Superior temporal gyrus (tissue), 1 donor: ENCODE data around the gene IRAK2.

Source experiments
- DNase-seq: peaks from one replicate; pipeline ENCODE4 v3.0.0-alpha.2; 2016; ENCODE audit errors: extremely low spot score

IRAK2 gene

DNA sequence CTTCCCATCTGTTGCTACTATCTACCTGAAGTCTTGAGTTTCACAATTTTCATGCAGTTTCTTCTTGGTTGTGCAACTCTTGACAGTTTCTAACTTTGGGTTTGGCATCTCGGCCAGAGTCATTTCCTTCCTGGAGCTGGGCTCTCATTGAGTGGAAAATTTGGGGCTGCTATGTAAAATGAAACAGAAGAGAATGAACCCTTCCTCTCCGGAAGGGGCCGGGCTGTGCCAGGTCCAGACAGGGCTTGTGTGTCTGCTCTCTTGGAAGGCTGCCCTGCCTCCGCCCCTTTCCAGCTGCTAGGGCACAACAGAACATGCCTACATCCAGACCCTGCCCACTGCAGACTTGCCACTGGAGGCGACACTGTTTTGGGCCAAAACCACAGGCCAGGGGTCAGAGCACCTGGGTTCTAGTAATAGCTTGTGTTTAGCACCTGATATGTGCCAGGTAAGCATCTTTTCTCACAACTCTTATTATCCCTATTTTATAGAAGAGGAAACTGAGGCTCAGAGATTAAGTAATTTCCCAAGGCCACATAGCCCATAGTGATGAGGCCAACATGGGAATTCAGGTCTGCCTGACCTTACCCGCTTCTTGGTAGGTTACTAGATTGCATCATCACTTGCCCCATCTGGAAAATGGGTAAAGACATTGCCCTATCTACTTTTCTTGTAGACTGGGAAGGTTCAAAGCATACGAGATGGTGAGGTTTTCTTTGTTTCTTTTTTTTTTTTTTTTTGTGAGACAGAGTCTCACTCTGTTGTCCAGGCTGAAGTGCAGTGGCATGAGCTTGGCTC, 25.0 kb downstream of the IRAK2 start:
- peak; percentile 94 for DNase-seq

DNA sequence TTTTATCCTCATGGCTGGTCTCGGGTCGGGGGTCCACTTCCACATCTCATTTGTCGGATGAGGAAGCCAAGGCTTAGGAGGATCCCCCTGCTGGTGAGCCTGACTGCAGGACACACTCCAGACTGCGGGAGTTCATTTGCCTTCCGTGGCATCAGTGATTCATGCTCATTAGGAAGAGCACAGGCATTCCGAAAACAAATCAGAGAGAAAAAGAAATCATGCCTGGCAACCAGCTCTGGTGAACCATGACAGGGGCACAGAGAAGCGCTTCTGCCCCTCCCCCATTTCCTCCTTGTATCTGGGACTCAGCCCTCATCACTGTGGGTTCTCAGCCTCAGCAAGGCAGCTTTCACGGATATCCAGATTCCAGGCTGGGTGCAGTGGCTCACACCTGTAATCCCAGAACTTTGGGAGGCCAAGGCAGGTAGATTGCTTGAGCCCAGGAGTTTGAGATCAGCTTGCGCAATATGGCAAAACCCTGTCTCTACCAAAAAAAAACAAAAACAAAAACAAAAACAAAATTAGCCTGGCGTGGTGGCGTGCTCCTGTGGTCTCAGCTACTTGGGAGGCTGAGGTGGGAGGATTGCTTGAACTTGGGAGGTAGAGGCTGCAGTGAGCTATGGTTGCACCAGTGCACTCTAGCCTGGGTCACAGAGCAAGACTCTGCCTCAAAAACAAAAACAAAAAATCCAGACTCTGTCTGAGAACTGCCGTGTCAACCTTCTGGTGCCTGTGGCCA, 28.4 kb downstream of the IRAK2 start:
- peak; percentile 42 for DNase-seq

DNA sequence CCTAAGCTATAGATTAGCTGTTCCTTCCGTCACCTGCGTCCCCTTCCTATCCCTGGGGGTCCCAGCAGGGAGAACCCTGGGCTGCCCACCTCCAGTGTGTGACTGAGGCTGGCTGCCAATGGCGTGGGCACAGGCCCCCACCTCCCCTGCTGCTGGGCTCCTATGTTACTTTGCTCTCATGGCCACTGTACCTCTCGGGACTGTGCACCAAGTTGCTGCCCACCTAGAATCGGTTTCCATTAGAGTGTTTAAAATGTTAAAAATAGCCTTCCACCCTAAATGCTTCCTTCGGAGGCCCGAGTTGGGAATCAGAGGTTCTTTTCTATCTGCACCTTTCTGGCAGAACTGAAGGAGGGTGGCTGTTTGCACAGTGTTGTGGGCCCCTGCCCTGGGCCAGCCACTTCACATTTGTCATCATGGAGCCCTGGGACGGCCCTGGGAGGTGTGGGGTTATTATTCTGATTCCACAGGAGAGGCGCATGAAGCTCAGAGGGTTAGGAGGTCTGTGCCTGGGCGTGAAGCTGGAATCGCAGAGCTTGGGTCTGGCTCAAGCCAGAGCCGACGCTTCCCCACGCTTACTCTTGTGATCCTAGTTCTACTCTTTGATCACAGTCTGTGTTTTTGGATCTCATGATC, 29.1 kb downstream of the IRAK2 start:
- DNase-seq: no peak

DNA sequence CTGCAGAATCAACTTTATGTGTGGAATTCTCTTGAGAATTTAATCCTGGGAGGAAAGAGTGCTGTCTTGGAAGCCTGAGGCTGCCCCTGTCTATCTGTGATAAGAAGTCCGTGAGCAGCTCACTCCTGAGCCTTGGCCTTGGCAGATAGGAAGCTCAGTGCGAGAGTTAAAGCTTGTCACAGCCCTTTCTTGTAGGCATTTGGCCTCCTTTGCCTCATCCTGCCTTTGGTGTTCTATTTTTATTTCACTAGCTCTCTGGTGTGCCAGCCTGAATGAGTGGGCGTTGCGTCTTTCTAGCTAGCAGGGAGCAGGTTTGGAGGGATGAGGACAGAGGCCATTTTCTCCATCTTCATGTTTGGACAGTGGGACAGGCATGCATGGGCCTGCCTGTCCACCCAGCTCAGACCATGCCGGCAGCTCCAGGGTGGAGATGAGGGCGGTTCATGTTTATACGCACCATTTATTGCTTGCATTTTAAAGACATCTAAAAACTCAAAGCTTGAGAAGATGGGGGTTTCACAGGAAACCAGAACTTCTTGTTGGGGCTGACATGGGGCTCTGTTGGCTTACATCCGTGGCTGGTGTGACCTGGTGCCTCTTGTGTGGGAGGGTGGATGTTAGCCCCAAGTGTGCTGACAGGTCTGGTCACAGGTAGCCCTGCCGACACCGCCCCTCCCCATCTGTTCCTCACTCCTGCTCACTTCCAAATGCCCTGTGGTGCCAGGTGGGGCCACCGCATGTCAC, 29.8 kb downstream of the IRAK2 start:
- peak; percentile 76 for DNase-seq

DNA sequence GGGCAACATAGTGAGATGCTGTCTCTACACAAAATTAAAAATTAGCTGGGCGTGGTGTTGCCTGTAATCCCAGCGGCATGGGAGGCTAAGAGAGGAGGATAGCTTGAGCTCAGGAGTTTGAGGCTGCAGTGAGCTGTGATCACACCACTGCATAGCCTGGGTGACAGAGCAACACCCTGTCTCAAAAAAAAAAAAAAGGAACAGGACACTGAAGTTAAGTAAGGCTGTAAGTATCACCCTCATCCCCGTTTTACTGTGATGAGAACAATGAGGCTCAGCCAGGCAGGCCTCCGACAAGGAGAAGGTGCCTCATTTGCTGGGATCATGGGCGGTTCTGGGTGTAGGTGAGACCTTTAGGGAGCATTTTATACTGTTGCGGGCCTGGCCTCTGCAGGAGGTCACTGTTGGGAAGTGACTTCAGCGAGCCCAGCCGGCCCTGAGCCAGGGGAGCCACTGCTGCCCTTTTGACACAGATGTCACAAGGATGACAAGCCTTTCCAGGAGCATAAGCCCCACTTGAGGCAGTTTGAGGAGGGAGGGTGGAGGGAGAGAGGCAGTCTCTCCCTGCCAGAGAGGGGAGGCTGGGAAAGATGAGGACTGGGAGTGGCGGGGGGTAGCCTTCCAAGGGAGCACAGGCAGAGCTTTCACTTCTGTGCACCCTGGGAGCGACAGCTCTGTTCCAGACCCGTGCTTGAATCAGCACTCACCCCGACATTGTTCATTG, 30.8 kb downstream of the IRAK2 start:
- DNase-seq: peak; percentile 68

DNA sequence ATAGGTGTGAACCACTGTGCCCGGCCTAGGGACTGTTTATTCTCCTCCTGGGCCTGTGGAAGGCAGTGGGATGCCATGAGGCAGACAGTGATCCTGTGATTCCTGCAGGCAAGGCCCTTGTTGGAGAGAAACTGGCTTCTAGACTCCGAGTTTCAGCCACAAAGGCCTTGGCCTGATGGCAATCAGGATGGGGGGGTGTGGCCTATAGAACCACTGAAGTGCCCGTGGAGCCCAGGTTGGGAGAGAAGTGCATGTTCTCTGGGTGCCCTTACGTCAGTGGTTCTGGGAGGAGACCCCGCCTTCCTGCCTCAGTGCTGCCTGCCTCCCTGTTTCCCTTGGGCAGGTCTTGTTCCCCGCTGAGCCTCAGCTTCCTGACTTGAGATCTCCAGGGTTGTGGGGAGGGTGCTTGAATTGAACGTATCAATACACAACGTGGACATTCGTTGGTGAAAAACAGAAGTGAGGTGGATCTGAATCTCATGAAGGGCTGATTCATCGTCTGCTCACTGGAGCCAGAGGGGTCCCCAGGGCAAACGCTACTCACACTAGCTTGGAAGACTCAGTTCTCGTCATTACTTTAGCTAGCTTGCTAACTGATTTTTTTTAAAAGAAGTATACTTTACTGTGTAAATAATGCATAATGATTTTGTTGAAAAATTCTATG, 31.8 kb downstream of the IRAK2 start:
- DNase-seq: no peak

DNA sequence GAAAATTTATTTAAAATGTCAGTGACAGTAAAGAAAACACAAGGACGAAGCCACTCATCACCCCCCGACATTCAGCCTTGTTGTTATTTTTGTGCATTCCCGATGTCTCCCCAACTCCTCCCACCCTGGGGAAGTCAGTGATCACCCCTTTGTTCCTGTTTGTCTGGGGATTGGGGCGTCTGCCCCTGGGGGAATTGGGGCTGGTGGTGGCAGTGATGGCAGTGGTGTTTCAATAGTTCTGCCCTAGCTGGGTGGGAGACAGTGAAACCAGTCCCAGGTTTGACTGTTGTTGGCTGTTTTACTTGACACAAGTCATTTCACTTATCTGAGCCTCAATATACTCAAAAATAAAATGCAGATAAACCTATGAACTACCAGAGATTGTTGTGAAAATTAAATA, 33.5 kb downstream of the IRAK2 start:
- DNase-seq: no peak

DNA sequence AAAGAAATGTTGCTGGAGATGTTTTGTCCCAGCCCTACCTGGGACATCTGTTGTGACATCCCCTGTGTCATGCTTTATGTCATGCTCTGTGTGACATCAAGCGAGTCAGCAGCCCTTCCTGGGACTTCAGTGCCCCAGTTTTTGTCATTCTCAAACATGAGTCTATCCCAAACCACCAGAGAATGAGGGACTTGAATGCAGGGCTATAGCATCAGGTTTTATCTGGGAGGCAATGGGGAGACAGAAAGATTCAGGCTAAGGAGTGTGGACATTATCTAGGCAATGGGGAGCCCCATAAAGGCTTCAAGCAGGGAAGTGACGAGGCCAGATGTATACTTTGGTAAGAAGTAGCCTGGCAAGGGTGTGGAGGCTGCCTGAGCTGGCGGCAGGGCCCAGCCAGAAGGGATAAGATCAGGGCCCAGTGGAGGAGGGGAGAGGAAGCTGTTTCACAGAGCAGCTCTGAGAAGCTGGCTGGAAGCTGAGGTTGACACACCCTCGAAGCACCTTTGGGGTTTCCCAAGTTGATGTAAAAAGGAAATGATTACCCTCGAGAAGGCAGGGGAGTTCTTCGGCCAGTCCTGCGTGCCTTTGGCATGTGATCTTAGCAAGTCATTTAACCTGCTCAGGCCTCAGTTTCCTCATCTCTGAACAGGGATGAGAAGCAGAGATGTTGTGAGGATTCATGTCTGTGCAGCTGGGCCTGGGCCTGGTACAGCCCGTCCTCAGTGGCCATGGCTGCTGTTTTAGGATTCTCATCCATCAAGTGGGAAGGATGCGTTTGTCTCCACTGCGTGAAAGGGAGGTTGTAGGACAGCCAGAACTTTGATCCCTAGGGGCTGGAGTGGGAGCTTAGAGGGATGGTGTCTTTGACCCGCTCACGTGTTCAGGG, 34.3 kb downstream of the IRAK2 start:
- peak; percentile 17 for DNase-seq

DNA sequence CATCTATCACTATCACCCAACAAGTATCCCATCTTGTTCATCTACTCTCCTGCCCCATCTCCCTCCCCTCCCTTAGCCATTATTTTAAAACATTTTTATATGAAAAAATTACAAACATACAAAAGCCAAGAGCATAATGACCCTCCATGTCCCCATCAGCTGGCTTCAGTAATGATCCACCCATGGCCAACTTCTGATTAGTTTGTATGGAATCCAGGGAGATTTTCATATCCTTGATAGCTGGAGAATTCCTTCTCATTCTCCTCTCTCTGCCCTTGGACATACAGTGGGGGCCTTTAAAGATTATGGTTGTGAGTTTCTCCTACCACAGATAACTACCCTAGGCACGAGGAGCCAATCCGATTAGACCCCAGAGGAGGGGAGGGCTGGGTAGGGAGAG, 40.2 kb downstream of the IRAK2 start:
- DNase-seq: no peak

DNA sequence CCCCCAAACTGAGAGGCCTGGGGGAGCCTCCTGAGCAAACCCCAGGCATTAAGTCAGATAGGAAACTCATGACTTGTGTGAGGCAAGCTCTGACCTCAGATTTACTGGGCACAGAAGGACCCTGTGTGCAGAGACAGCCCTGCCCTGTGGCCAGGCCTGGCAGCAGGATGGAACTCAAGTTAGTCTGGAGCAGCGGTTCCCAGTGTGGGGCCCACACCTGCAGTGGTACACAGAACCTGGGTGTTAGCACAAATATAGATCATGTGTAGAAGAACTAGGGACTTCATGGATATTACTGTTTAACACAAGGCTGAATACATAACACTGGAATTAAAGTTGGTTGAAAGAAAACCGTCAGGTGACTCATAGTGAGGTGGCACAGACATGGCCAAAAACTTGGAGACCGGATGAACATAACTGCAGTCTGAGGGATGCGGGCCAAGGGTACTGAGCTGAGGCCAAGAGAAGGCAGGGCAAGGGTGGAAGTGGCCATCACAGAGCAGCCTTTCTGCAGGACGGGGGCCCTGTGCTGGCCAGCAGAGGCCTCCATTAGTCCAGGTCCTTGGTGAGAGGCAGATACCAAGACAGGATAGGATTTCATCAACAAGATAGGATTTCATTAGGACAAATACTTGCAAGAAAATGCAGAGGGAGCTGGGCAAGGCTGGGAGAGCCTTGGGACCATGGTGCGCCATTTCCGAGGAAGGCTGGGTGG, 40.9 kb downstream of the IRAK2 start:
- DNase-seq: peak; percentile 32

DNA sequence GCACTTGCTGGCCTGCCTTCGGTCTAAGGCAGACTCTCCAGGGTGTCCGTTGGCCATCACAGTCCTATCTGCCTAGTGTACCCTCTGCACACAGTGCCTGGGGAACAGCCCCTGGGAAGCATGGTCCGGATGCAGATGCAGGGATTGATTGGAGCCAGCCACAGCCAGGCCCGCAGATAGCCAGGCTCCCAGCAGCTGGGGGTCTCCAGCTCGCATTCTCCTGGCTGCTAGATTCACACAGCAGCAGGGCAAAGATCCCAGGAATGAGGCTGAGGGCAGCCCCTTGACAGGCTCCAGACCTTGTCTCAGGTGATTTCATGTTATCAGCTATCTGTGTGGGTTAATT, 41.4 kb downstream of the IRAK2 start:
- no peak for DNase-seq

DNA sequence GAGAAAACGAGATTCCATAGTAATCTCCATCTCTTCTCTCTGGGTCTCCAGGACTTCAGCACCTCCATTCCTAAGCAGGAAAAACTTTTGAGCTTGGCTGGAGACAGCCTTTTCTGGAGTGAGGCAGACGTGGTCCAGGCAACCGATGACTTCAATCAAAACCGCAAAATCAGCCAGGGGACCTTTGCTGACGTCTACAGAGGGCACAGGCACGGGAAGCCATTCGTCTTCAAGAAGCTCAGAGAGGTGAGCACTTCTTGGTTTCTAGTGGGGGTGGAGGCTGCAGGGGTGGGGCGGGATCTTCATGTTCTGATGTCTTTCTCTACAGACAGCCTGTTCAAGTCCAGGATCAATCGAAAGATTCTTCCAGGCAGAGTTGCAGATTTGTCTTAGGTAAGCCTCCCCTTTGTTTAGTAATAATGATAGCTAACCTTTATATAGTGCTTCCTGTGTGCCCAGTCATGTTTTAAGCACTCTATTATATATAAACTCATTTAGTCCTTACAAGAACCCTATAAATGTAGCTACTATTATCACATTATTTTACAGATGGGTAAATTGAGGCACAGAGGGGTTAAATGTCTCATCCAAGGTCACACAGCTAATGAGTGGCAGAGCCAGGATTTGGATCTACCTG, 48.6 kb downstream of the IRAK2 start:
- no peak for DNase-seq

DNA sequence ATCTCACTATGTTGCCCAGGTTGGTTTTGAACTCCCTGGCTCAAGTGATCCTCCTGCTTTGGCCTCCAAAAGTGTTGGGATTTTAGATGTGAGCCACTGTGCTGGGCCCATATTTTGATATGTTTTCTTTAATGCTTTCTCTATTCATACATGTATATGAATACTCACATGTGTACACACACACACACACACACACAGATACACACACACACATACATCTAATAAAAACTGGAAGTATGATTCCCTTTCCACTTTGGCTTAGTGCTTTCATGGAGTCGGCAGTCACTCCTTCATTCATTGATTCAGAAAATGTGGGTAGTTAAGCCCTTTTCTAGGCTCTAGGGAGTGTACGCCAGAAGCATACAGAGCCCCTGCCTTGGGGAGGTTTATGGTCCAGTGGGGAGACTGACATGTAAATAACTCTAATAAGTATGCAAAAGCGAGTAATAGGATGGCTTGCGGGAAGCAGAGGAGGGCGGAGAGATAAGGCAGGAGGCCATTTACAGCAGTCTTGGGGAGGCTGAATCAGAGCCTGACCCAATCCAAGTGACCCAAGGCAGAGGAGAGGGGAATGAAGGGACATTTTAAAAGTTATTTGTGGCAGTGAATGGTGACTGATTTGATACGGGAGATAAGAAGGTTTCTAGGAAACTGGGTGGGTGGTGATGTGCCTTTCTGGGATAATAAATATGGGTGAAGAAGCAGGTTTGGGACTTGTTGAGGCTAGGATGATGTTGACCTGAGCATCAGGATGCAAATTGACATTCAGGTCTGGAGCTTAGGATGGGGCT, 51.1 kb downstream of the IRAK2 start:
- no peak for DNase-seq

DNA sequence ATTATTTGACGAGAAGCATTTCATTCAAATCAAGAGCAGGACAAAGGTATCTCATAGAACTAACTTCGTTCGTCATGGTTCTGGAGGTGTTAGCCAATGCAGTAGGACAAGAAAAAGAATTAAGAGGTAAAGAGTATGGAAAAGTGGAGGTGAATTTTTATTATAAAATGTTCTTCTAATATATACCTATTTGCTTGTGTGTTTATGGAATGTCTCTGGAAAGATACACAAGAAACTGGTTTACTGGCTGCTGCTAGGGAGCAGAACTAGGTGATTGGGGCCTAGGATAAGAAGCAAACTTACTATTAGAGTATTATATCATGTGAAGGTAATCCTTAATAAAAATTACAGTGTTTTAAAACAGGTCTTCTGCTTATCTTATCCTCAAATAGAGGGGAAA, 52.6 kb downstream of the IRAK2 start:
- DNase-seq: no peak

DNA sequence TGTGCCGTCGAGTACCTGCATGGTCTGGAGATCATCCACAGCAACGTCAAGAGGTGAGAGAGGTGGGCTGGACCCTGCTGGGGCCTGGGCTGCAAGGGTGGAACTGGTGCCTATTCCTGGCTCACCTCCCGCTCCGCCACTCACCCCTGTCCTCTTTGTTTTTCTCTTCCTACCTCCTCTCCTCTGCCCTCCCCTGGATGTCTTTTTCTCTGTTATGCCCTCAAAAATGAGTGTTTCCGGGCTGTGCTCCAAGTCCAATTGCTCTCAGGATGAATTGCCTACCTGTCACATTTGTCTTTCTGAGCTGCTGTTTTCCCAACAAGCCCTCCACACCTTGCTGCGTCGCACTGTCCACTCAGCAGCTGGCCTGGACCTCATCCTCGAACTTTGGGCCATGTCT, 55.0 kb downstream of the IRAK2 start:
- DNase-seq: no peak

DNA sequence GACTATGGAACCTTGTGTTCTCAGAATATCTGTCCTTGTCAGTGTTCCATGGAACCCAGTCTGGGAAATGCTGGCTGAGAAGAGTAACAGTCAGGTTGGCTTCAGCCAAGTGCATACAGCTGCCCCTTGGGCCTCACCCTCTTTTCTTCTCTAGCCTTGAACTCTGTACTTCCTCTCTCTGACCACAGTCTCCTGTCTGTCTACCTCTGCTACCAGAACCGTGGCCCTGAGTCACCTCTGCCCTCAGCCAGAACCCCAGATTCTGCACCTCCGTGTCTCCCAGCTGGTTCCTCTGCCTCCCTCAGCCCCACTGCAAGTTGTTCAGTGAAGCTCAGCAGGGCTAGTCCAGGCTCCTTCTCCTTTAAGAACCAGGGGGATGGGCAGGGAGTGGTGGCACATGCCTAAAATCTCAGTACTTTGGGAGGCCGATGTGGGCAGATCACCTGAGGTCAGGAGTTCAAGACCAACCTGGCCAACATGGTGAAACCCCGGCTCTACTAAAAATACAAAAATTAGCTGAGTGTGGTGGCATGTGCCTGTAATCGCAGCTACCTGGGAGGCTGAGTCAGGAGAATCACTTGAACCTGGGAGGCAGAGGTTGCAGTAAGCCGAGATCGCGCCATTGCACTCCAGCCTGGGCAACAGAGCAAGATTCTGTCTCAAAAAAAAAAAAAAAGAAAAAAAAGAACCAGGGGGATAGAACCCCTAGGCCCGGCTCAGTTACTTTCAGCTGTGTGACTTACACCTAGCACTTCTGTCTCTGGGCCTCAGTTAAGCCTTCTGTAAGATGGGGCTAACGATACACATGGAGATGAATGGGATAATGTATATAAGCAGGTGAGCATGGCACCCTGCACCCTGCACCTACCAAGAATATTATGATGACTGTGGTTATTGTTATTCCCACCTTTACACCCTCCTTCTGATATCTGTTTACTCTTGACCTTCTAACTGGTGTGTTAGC, 59.2 kb downstream of the IRAK2 start:
- DNase-seq: no peak
